Measurements from ENCODE around the gene RNGTT. TPM values are rescaled to one million over a fixed set of nuclear protein-coding genes. Genes with fewer than 3 reads are reported as not detected.

The RNGTT gene
- total RNA-seq, 2 experiments from 2014 or later: 22.1 to 22.2 TPM

DNA sequence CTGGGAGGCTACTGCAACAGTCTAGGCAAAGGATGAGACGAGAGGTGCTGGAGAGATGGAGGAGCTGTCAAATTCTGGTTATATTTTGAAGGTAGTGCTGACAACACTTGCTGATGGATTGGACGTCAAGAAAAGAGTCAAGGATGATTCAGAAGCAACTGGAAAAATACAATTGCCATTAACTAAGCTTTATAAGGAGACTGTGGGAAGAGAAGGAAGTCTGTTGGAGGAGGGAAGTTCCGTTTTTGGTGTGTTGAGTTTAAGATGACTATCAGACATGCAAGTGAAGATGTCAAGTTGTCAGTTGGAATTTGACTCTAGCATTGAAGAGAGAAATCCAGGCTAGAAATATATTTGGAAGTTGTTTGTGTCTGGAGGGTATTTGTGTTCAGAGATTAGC lies 358.1 kb downstream of the RNGTT start:
- DNase-seq (no peak), ATAC-seq (no peak)
- H3K27me3 Mint-ChIP-seq: no peaks in the 10 kb centered on the region
- POLR2A ChIA-PET: no interaction called here
- H3K4me1 Mint-ChIP-seq (ENCODE audit: low read depth): no peaks in the 10 kb centered on the region
- H3K27ac Mint-ChIP-seq: no peak overlapping the region
- intact Hi-C loops (cut with micrococcal nuclease): no loop called here
- peaks cover 6% of the 10 kb centered on the region for H3K36me3 Mint-ChIP-seq (ENCODE audit: low read depth)
- TF ChIP-seq, protein P1, sequence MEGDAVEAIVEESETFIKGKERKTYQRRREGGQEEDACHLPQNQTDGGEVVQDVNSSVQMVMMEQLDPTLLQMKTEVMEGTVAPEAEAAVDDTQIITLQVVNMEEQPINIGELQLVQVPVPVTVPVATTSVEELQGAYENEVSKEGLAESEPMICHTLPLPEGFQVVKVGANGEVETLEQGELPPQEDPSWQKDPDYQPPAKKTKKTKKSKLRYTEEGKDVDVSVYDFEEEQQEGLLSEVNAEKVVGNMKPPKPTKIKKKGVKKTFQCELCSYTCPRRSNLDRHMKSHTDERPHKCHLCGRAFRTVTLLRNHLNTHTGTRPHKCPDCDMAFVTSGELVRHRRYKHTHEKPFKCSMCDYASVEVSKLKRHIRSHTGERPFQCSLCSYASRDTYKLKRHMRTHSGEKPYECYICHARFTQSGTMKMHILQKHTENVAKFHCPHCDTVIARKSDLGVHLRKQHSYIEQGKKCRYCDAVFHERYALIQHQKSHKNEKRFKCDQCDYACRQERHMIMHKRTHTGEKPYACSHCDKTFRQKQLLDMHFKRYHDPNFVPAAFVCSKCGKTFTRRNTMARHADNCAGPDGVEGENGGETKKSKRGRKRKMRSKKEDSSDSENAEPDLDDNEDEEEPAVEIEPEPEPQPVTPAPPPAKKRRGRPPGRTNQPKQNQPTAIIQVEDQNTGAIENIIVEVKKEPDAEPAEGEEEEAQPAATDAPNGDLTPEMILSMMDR (IDR thresholded peaks at IDR 0.05): no peak
- H3K4me3 Mint-ChIP-seq: no peak overlapping the region
- CTCF ChIA-PET: no interaction called here
- peaks cover 3% of the 10 kb centered on the region for H3K9me3 Mint-ChIP-seq

DNA sequence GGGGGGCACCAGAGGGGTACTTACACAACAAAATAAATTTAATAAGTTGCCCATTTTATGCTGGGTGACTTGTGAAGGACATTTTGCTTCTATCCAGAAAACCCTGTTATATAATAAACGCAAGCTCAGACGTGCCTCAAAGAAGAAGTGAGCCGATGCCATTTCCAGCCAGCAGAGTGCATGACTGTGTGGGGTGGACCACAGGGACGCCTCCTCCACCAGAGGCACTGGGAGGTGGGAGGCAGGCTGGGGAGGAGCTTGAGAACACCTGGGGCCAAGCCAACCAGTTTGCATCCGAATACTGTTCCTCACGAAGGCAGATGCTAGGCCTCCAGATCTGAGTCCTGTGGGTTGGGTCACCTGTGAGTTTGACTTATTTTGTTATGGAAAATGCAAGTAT lies 363.8 kb downstream of the RNGTT start:
- DNase-seq: no peak
- intact Hi-C loops (cut with micrococcal nuclease): no loop called here
- Mint-ChIP-seq H3K4me3 (no peak overlapping the region), H3K27me3 (no peaks in the 10 kb centered on the region), H3K36me3 (ENCODE audit: low read depth) (no peaks in the 10 kb centered on the region), H3K9me3 (no peaks in the 10 kb centered on the region), H3K27ac (no peak overlapping the region), H3K4me1 (ENCODE audit: low read depth) (no peaks in the 10 kb centered on the region)
- ChIA-PET POLR2A (no interaction called here), CTCF (interaction anchor here (0.9 to 1.3 kb wide), 2 partner anchors 67 to 272 kb away, joined by 3 read pairs; no protein-coding TSS in a partner anchor)
- TF ChIP-seq, protein P1 (IDR thresholded peaks at IDR 0.05): no peak
- no peak for ATAC-seq

DNA sequence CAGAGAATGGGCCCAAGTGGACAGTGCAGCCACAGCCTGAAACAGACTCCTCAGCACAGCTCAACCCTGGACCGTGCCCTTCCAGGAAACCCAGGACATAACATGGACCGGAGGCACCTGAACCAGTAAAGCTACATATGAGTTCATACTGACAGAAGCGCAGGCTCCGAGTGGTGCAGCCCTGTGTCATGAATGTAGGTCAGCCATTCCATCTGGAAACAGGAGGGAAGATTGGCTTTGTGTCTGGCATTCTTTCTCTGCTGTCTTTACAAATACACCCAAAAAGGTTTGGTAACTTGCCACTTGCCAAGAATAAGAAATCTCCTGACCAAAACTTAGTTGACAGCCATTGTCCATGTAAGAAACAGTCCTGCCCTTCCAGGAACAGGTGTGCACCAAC lies 366.6 kb downstream of the RNGTT start:
- H3K27ac Mint-ChIP-seq: no peak overlapping the region
- ATAC-seq: no peak
- intact Hi-C loops (cut with micrococcal nuclease): no loop called here
- DNase-seq: no peak
- H3K27me3 Mint-ChIP-seq: no peaks in the 10 kb centered on the region
- TF ChIP-seq, protein P1 (IDR thresholded peaks at IDR 0.05): no peak
- H3K9me3 Mint-ChIP-seq: peaks cover 9% of the 10 kb centered on the region
- H3K36me3 Mint-ChIP-seq (ENCODE audit: low read depth): no peaks in the 10 kb centered on the region
- POLR2A ChIA-PET: no interaction called here
- H3K4me3 Mint-ChIP-seq: no peak overlapping the region
- CTCF ChIA-PET: interaction anchor here (1.1 kb wide), 1 partner anchor 184 kb away, joined by 3 read pairs; no protein-coding TSS in a partner anchor
- H3K4me1 Mint-ChIP-seq (ENCODE audit: low read depth): no peaks in the 10 kb centered on the region

DNA sequence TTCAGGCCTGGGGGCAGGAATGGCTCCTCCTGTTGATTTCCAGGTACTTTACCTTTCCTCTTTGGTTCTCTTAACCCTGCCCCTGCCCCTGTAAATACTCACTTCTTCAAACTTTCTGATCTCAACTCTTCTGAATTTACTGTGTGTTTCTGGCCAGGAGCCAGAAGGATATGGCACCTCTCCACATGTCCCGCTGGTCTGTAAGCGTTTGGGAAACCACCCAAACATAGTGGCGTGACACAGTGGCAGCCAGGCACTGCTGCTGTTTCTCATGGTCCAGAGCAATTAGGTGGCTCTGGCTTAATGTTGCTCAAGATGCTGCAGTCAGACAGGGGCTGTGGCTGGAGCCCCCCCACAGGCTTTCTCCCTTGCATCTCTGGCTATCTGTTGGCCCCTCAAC lies 374.5 kb downstream of the RNGTT start:
- ATAC-seq: no peak
- intact Hi-C loops (cut with micrococcal nuclease): no loop called here
- H3K36me3 Mint-ChIP-seq (ENCODE audit: low read depth): no peaks in the 10 kb centered on the region
- ChIA-PET POLR2A (no interaction called here), CTCF (no interaction called here)
- peaks cover 9% of the 10 kb centered on the region for H3K9me3 Mint-ChIP-seq
- no peak for DNase-seq
- no peak overlapping the region for H3K4me3 Mint-ChIP-seq
- H3K27ac Mint-ChIP-seq: no peak overlapping the region
- H3K4me1 Mint-ChIP-seq (ENCODE audit: low read depth): no peaks in the 10 kb centered on the region
- peaks cover 12% of the 10 kb centered on the region for H3K27me3 Mint-ChIP-seq
- TF ChIP-seq, protein P1 (IDR thresholded peaks at IDR 0.05): no peak

DNA sequence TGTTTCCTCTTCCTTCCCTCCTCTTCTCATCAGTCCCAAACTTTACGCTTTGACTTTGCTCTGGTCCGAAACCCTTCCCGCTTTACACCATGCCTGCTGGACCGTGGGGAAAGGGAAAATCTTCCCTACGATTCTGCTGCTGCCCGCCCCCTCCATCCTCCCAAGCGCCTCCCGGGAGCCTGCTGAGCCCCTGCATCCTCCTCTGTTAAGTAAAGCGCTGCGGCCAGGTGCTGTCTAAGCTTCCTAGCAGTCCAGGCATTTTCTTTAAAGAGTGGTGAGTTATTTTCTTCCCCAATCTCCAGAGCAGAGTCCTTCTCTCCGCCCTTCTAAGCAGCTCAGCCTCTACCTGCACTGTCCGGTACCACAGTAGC lies 376.3 kb downstream of the RNGTT start:
- Mint-ChIP-seq H3K4me1 (ENCODE audit: low read depth) (no peaks in the 10 kb centered on the region), H3K9me3 (peaks cover 6% of the 10 kb centered on the region), H3K4me3 (no peak overlapping the region), H3K27me3 (peaks cover 13% of the 10 kb centered on the region), H3K36me3 (ENCODE audit: low read depth) (no peaks in the 10 kb centered on the region), H3K27ac (no peak overlapping the region)
- DNase-seq (no peak), ATAC-seq (no peak)
- ChIA-PET CTCF (no interaction called here), POLR2A (no interaction called here)
- intact Hi-C loops (cut with micrococcal nuclease): no loop called here
- TF ChIP-seq, protein P1 (IDR thresholded peaks at IDR 0.05): no peak

Data from activated CD8-positive, alpha-beta T cell treated with anti-CD3 and anti-CD28 coated beads for 36 hours (primary cell).